ELF-1 (cell line): ENCODE data around the gene ADGRB3.

Experiments used
- DNase-seq: peaks from one replicate; pipeline ENCODE4 v3.0.0-alpha.2; 2016; ENCODE audit warnings: low read depth, low spot score

ADGRB3 gene

GRCh38 chr6:68701159-68701558 is 66.1 kb downstream of the ADGRB3 start:
- no peak for DNase-seq

GRCh38 chr6:68704485-68704884 is 69.4 kb downstream of the ADGRB3 start:
- no peak for DNase-seq

- no peak for DNase-seq
Measured at GRCh38 chr6:68709091-68709490, 74.0 kb downstream of the ADGRB3 start.

GRCh38 chr6:68709882-68710281 is 74.8 kb downstream of the ADGRB3 start:
- no peak for DNase-seq

DNA sequence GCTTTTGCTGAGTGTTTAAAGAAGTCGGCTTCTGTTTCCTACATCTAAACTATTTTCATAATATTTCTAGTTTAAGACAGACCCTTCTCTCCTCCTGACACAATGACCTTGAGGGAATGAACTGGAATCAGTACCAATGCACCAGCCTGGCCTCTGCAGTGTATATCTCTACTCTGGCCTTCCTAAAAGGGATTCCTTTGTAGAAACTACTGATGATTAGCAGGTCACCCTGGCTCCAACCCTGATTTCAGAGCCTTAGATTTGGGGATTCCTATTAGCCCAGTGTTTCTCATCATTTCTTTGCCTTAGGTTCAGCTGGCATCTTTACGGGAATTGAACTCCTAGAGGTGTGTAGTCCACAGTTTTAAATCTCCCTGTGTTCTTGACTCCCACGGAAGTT is 75.4 kb downstream of the ADGRB3 start:
- no peak for DNase-seq

GRCh38 chr6:68710916-68711315 is 75.8 kb downstream of the ADGRB3 start:
- DNase-seq = no peak

DNA sequence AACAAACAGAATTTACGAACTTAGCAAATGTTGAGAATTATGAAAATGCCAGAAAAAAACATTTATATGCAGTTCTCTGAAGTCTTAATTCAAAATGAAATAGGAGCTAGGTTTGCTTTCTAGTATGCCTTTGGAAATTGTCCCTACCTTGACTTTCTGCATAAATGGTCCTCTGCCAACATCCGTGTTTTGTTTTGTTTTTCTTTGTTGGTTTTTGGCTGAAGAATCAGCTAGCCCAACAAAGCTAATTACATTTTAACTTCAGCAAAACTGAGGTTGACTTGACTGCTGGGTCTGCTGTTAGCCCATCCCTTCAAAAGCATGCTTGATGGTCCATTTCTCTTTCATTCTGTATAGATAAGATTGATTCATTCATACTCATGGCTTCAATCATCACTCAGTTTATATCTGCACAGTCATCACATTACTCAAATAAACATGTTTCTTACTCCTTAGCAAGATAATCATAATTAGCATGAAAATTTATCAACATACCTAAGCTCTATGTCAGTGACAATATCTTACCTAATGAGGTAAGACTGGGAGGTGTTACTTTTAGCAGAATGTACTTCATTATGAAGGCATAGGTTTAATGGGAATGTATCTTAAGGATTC is 76.4 kb downstream of the ADGRB3 start:
- no peak for DNase-seq

DNA sequence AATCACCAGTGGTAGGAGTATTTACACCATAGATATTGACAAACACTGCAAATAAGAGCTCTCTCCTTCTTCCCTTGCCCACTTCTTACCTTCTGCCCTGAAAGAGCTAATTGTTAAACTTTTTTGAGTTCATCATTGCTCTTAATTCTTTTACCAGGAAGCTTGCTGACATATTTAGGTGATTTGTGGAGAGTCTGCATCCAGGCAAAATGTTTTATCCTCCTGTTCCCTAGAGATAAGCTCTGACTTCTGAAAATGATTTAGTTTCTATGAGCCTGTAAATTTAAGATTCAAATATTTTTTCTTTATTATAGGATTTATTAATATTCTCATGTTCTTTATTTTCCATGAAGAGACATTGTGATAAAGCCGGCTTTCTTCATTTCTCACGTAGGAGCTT is 81.5 kb downstream of the ADGRB3 start:
- DNase-seq = no peak

DNA sequence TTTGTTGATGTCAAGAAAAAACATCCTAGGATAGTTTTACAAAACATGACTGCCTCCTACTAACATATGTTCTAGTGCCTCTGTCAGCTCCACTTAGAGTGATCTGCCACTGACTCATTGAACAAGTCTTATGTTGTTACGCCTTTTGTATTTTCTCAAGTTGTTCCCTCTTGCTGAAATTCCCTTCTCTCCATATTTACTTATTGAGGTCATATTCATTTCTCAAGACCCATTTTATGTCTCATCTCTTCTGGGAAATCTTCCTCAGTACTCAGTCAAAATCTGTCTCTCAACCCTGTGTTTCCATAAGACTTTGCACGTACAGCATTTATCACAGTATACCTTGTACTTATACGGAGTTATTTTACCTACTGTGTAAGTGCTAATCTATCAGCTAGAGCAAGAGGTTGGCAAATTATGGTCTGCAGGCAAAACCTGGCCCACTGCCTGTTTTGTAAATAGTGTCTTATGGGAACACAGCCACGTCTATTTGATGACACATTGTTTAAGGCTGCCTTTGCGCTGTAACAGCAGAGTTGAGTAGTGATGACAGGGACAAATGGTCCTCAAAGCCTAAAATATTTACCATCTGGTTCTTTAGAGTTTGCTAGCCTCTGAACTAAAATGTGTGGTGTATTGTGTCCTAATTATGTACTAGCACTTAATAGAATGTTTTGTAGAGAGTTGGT is 83.4 kb downstream of the ADGRB3 start:
- no peak for DNase-seq

- DNase-seq = no peak
Measured at GRCh38 chr6:68719761-68720160, 84.7 kb downstream of the ADGRB3 start.

- no peak for DNase-seq
Measured at GRCh38 chr6:68722891-68723527, 87.9 kb downstream of the ADGRB3 start.

GRCh38 chr6:68724060-68724459 is 89.0 kb downstream of the ADGRB3 start:
- DNase-seq = no peak

GRCh38 chr6:68726337-68726736 is 91.3 kb downstream of the ADGRB3 start:
- no peak for DNase-seq

- no peak for DNase-seq
Measured at GRCh38 chr6:68726992-68727391, 91.9 kb downstream of the ADGRB3 start.

- DNase-seq = no peak
Measured at GRCh38 chr6:68727699-68728098, 92.6 kb downstream of the ADGRB3 start.

- no peak for DNase-seq
Measured at GRCh38 chr6:68728159-68728979, 93.3 kb downstream of the ADGRB3 start.

GRCh38 chr6:68729377-68729903 is 94.4 kb downstream of the ADGRB3 start:
- no peak for DNase-seq

- no peak for DNase-seq
Measured at GRCh38 chr6:68730291-68731054, 95.4 kb downstream of the ADGRB3 start.

- DNase-seq = no peak
Measured at GRCh38 chr6:68732423-68732822, 97.3 kb downstream of the ADGRB3 start.

DNA sequence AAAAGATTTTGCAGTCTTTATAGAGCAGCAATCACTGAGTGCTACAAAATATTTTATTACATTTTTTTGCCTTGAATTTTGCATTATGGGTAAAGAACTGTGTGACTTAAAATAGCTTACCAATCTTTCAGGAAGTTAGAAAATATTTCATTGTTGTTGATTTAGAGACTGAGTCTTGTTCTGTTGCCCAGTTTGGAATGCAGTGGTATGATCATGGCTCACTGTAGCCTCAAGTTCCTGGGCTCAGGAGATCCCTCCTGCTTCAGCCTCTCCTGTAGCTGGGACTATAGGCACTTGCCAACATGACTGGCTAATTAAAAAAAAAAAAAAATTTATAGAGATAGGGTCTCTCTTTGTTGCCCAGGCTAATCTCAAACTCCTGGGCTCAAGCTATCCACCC is 100.8 kb downstream of the ADGRB3 start:
- no peak for DNase-seq

GRCh38 chr6:68737061-68737460 is 102.0 kb downstream of the ADGRB3 start:
- no peak for DNase-seq
